CD4-positive, alpha-beta T cell treated with Interleukin-17A for 4 hours (primary cell): ENCODE results near the gene SMAD5.
A peak's percentile ranks its signal among the peaks of the same experiment; 100 is the strongest.

Experiments
- DNase-seq: peaks from one replicate; pipeline ENCODE4 v3.0.0-alpha.2; 2020; ENCODE audit warnings: mixed read lengths

SMAD5 gene

GRCh38 chr5:136132557-136133221 is at the start of gene SMAD5:
Gene SMAD5 (plus strand): TSS chr5:136132845. CDS start chr5:136153761, 20,916 bp downstream.
- DNase-seq = peak; percentile 79

GRCh38 chr5:136084698-136085097 is 47.9 kb upstream of the SMAD5 start:
- no peak for DNase-seq

- DNase-seq = no peak
Observed at GRCh38 chr5:136086783-136087566, 45.7 kb upstream of the SMAD5 start.

GRCh38 chr5:136087961-136088871 is 44.4 kb upstream of the SMAD5 start:
- DNase-seq = no peak

GRCh38 chr5:136089791-136090190 is 42.9 kb upstream of the SMAD5 start:
- DNase-seq = no peak

- DNase-seq = no peak
Observed at GRCh38 chr5:136090319-136090718, 42.3 kb upstream of the SMAD5 start.

GRCh38 chr5:136094189-136094912 is 38.3 kb upstream of the SMAD5 start:
- no peak for DNase-seq

- DNase-seq = no peak
Observed at GRCh38 chr5:136094913-136095641, 37.6 kb upstream of the SMAD5 start.

GRCh38 chr5:136098176-136098575 is 34.5 kb upstream of the SMAD5 start:
- no peak for DNase-seq

- no peak for DNase-seq
Observed at GRCh38 chr5:136099870-136100269, 32.8 kb upstream of the SMAD5 start.

- DNase-seq = no peak
Observed at GRCh38 chr5:136101884-136102283, 30.8 kb upstream of the SMAD5 start.

GRCh38 chr5:136103118-136103517 is 29.5 kb upstream of the SMAD5 start:
- DNase-seq = no peak

- DNase-seq = no peak
Observed at GRCh38 chr5:136104306-136104965, 28.2 kb upstream of the SMAD5 start.

GRCh38 chr5:136106351-136107031 is 26.2 kb upstream of the SMAD5 start:
- no peak for DNase-seq

GRCh38 chr5:136108180-136108611 is 24.4 kb upstream of the SMAD5 start:
- no peak for DNase-seq

- no peak for DNase-seq
Observed at GRCh38 chr5:136108766-136109165, 23.9 kb upstream of the SMAD5 start.

GRCh38 chr5:136109453-136110135 is 23.1 kb upstream of the SMAD5 start:
- DNase-seq = no peak

- DNase-seq = no peak
Observed at GRCh38 chr5:136113606-136114005, 19.0 kb upstream of the SMAD5 start.

- DNase-seq = no peak
Observed at GRCh38 chr5:136114414-136115125, 18.1 kb upstream of the SMAD5 start.
